Effector memory CD8-positive, alpha-beta T cell (primary cell): ENCODE measurements around the gene KRT28.

Experiments used
- ATAC-seq: fragments of 150-1000 bp; cut with Tn5 transposase; replicated peaks from 2 replicates; pipeline ENCODE4 v1.10.0; 2021; ENCODE audit warnings: mild to moderate bottlenecking, moderate library complexity
- DNase-seq, 3 experiments: peaks; one replicate each; pipeline ENCODE4 v3.0.0; 2021
- H3K27ac Mint-ChIP-seq, 2 donors: one replicate each; pipeline ENCODE4 v1.8.0; 2022; ENCODE audit warnings: mild to moderate bottlenecking in 2 of 2, mixed read lengths in 2 of 2, moderate library complexity in 2 of 2
- H3K27me3 Mint-ChIP-seq, 2 donors: one replicate each; pipeline ENCODE4 v1.8.0; 2022; ENCODE audit warnings: mixed read lengths in 2 of 2
- H3K36me3 Mint-ChIP-seq: one replicate; pipeline ENCODE4 v1.8.0; 2022; ENCODE audit warnings: mild to moderate bottlenecking, moderate library complexity, mixed read lengths; ENCODE audit not compliant: insufficient read depth
- H3K4me1 Mint-ChIP-seq, 2 donors: one replicate each; pipeline ENCODE4 v1.8.0; 2022; ENCODE audit warnings: low read depth in 2 of 2, mixed read lengths in 2 of 2
- H3K4me3 Mint-ChIP-seq, 2 donors: one replicate each; pipeline ENCODE4 v1.8.0; 2022; ENCODE audit warnings: mild to moderate bottlenecking in 2 of 2, mixed read lengths in 2 of 2, moderate library complexity in 2 of 2
- H3K9me3 Mint-ChIP-seq, 2 donors: one replicate each; pipeline ENCODE4 v1.8.0; 2022; ENCODE audit warnings: mixed read lengths in 2 of 2

The KRT28 gene

GRCh38 chr17:40791787-40792436 lies 7.8 kb downstream of the KRT28 start:
- ATAC-seq (no peak), DNase-seq (no peak)
- Mint-ChIP-seq H3K36me3 (peaks cover 4% of the 10 kb centered on the region), H3K4me3 (no peak overlapping the region), H3K27ac (no peak overlapping the region), H3K27me3 (peaks cover 39 to 43% of the 10 kb centered on the region in 2 donors), H3K4me1 (no peaks in the 10 kb centered on the region), H3K9me3 (no peaks in the 10 kb centered on the region)

- Mint-ChIP-seq H3K9me3 (no peaks in the 10 kb centered on the region), H3K27ac (no peak overlapping the region), H3K27me3 (peaks cover 31 to 36% of the 10 kb centered on the region in 2 donors), H3K4me3 (no peak overlapping the region), H3K36me3 (peaks cover 4% of the 10 kb centered on the region), H3K4me1 (no peaks in the 10 kb centered on the region)
- no peak for ATAC-seq
- no peak for DNase-seq
Measured at GRCh38 chr17:40791111-40791510, 8.6 kb downstream of the KRT28 start.

GRCh38 chr17:40782450-40782849 lies 17.3 kb downstream of the KRT28 start, which contains the start of gene KRT27:
TSS of gene KRT27 (minus strand) at chr17:40782550. CDS start at chr17:40782493, 57 bp downstream.
- ATAC-seq (no peak), DNase-seq (no peak)
- Mint-ChIP-seq H3K4me1 (no peaks in the 10 kb centered on the region), H3K27ac (no peak within 1 kb of the TSS), H3K4me3 (no peak within 1 kb of the TSS), H3K9me3 (no peaks in the 10 kb centered on the region), H3K27me3 (peaks cover 60 to 73% of the 10 kb centered on the region in 2 donors), H3K36me3 (no peaks in the 10 kb centered on the region)

- ATAC-seq = no peak
- DNase-seq = no peak
- Mint-ChIP-seq H3K27ac (no peak overlapping the region), H3K36me3 (no peaks in the 10 kb centered on the region), H3K27me3 (peaks cover 73 to 92% of the 10 kb centered on the region in 2 donors), H3K9me3 (no peaks in the 10 kb centered on the region), H3K4me3 (no peak overlapping the region), H3K4me1 (no peaks in the 10 kb centered on the region)
Measured at GRCh38 chr17:40779181-40779909, 20.4 kb downstream of the KRT28 start.

- Mint-ChIP-seq H3K9me3 (no peaks in the 10 kb centered on the region), H3K36me3 (no peaks in the 10 kb centered on the region), H3K27me3 (peaks cover 72 to 86% of the 10 kb centered on the region in 2 donors), H3K4me1 (no peaks in the 10 kb centered on the region), H3K27ac (no peak overlapping the region), H3K4me3 (no peak overlapping the region)
- ATAC-seq (no peak), DNase-seq (no peak)
Measured at GRCh38 chr17:40778461-40778860, 21.3 kb downstream of the KRT28 start.

GRCh38 chr17:40777971-40778370 lies 21.8 kb downstream of the KRT28 start:
- H3K36me3 Mint-ChIP-seq = no peaks in the 10 kb centered on the region
- peaks cover 68 to 82% of the 10 kb centered on the region in 2 donors for H3K27me3 Mint-ChIP-seq
- no peak for ATAC-seq
- DNase-seq = no peak
- H3K9me3 Mint-ChIP-seq = no peaks in the 10 kb centered on the region
- no peak overlapping the region for H3K4me3 Mint-ChIP-seq
- no peaks in the 10 kb centered on the region for H3K4me1 Mint-ChIP-seq
- H3K27ac Mint-ChIP-seq = no peak overlapping the region

GRCh38 chr17:40777459-40777858 lies 22.3 kb downstream of the KRT28 start:
- DNase-seq = no peak
- no peak for ATAC-seq
- Mint-ChIP-seq H3K27ac (no peak overlapping the region), H3K4me3 (no peak overlapping the region), H3K36me3 (no peaks in the 10 kb centered on the region), H3K9me3 (no peaks in the 10 kb centered on the region), H3K4me1 (no peaks in the 10 kb centered on the region), H3K27me3 (peaks cover 68 to 82% of the 10 kb centered on the region in 2 donors)

GRCh38 chr17:40775945-40776344 lies 23.8 kb downstream of the KRT28 start:
- Mint-ChIP-seq H3K27ac (no peak overlapping the region), H3K9me3 (no peaks in the 10 kb centered on the region), H3K4me1 (no peaks in the 10 kb centered on the region), H3K27me3 (peaks cover 74 to 80% of the 10 kb centered on the region in 2 donors), H3K4me3 (no peak overlapping the region), H3K36me3 (no peaks in the 10 kb centered on the region)
- ATAC-seq = no peak
- no peak for DNase-seq

- H3K27ac Mint-ChIP-seq = no peak within 1 kb of the TSS
- no peaks in the 10 kb centered on the region for H3K36me3 Mint-ChIP-seq
- peaks cover 56 to 57% of the 10 kb centered on the region in 2 donors for H3K27me3 Mint-ChIP-seq
Measured at GRCh38 chr17:40772101-40772500, 27.7 kb downstream of the KRT28 start, which contains the start of gene KRT26. TSS of gene KRT26 (minus strand) at chr17:40772201. CDS start at chr17:40772113, 88 bp downstream.

GRCh38 chr17:40765657-40766056 lies 34.1 kb downstream of the KRT28 start:
- Mint-ChIP-seq H3K4me3 (no peak overlapping the region), H3K9me3 (peaks cover 0 to 5% of the 10 kb centered on the region in 2 donors), H3K27ac (no peak overlapping the region), H3K36me3 (no peaks in the 10 kb centered on the region), H3K4me1 (no peaks in the 10 kb centered on the region), H3K27me3 (peaks cover 36 to 37% of the 10 kb centered on the region in 2 donors)
- no peak for DNase-seq
- ATAC-seq = no peak

More at GRCh38 chr17:40772101-40772500, 27.7 kb downstream of the KRT28 start, which contains the start of gene KRT26:
- ATAC-seq = no peak
- Mint-ChIP-seq H3K4me1 (no peaks in the 10 kb centered on the region), H3K4me3 (no peak within 1 kb of the TSS), H3K9me3 (no peaks in the 10 kb centered on the region)
- DNase-seq = no peak

GRCh38 chr17:40763752-40764151 lies 36.0 kb downstream of the KRT28 start:
- no peak overlapping the region for H3K27ac Mint-ChIP-seq
- DNase-seq (no peak), ATAC-seq (no peak)
- no peaks in the 10 kb centered on the region for H3K36me3 Mint-ChIP-seq
- H3K4me3 Mint-ChIP-seq = no peak overlapping the region
- H3K27me3 Mint-ChIP-seq = peaks cover 37 to 40% of the 10 kb centered on the region in 2 donors
- H3K4me1 Mint-ChIP-seq = no peaks in the 10 kb centered on the region
- peaks cover 6 to 11% of the 10 kb centered on the region in 2 donors for H3K9me3 Mint-ChIP-seq

- Mint-ChIP-seq H3K4me1 (no peaks in the 10 kb centered on the region), H3K27me3 (peaks cover 54 to 55% of the 10 kb centered on the region in 2 donors), H3K36me3 (no peaks in the 10 kb centered on the region), H3K9me3 (peaks cover 13 to 17% of the 10 kb centered on the region in 2 donors), H3K27ac (no peak overlapping the region), H3K4me3 (no peak overlapping the region)
- no peak for DNase-seq
- no peak for ATAC-seq
Measured at GRCh38 chr17:40760105-40761016, 39.4 kb downstream of the KRT28 start.

GRCh38 chr17:40755231-40755630 lies 44.5 kb downstream of the KRT28 start, which contains the start of gene KRT25:
TSS of gene KRT25 (minus strand) at chr17:40755331. CDS start at chr17:40755271, 60 bp downstream.
- Mint-ChIP-seq H3K9me3 (peaks cover 9 to 17% of the 10 kb centered on the region in 2 donors), H3K27ac (no peak within 1 kb of the TSS), H3K36me3 (no peaks in the 10 kb centered on the region), H3K4me3 (no peak within 1 kb of the TSS), H3K4me1 (no peaks in the 10 kb centered on the region), H3K27me3 (peaks cover 38 to 54% of the 10 kb centered on the region in 2 donors)
- ATAC-seq (no peak), DNase-seq (no peak)
